Endometrium (tissue), 2 donors: ENCODE data around the gene SUSD4.

ENCODE experiments used
- FAIRE-seq: peaks from 2 replicates; lab custom pipeline; 2012; peaks lifted over from hg19 to GRCh38; lab: Jason Lieb, UNC
- donor health status: control.
- donor health status: control.

The SUSD4 gene

GRCh38 chr1:223248770-223249140, 115.2 kb downstream of the SUSD4 start:
- no peak for FAIRE-seq

DNA sequence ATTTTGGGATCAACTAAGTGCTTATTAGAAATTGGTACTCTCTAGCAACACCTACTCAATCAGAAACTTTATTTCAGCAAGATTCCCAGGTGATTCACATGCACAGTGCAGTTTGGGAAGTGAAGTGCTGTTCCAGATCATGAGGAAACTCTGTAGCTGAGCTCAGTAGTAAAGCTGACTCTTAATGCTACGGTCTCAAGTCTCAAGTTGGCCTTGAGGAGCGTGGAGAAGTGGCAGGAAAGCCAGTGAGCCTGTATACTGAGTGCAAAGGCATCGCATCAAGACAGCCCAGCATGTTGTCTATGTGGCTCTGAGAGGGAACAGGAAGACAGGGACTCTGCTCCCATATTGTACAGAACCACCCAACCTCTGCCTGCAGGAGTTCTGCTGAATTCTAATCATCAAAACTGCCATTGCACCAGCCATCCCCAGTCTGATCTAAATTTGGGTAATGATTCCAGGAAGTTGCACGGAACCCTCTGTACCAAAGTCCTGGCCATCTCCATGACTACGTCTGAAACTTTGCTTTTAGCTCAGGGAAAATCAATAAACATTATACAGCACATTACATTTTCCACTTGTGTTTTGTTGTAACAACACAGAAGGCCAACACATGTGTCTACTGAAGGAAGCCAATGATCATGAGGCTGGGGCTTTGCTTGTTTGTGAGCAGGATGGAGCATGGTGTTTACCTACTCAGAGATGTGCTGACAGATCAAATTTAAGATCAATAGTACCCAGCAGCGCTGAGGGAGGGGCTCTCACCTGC, 115.8 kb downstream of the SUSD4 start:
- no peak for FAIRE-seq

DNA sequence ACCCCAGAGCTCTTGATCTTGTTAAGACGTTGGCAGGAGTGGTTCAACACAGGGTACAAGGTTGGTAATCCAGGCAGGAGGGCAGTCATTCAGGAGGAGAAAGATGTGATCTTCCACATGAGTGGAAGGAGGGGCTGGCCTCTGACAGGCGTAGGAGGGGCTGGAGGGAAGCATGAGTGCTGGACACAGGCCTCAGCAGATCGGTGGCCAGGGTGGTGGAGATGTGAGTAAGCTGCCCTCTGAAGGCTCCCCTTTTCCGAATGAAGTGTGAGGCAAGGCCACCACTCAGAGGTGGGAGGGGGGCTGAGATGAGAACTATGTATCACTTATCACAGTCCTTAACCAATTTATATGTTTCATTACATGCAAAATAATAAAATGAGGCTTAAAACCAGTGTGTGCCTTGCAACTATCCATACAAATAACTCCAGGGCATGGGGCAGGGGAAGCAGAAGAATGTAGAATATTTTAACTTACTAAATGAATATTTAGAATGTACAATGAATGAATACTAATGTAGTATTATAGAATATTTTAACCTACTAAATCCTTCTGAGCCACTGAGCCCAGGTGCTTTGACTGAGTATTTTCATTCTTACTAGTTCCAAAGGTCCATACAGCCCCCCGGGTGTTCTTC, 117.4 kb downstream of the SUSD4 start:
- no peak for FAIRE-seq

- FAIRE-seq, result no peak
Measured at GRCh38 chr1:223245983-223246382, 118.0 kb downstream of the SUSD4 start.

DNA sequence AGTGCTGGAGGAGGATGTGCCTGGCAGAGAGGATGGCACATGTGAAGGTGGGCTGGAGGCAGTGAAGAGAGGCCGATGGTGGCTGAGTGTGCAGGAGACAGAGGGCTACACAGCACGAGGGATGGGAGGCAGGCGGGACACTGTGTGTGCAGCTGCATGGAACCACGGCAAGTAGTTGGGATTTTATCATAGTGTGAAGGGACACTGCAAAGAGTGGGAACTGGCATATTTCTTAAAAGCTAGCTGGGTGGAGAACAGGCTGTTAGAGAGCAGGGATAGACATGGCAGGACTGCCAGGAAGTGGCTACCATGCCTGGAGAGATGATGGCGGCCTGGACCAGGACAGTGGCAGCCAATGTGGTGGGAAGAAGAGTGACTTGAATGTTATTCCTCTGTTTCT, 118.6 kb downstream of the SUSD4 start:
- FAIRE-seq, result no peak

- FAIRE-seq, result no peak
Measured at GRCh38 chr1:223244366-223245103, 119.4 kb downstream of the SUSD4 start.

GRCh38 chr1:223243441-223244050, 120.4 kb downstream of the SUSD4 start:
- FAIRE-seq, result no peak

- no peak for FAIRE-seq
Measured at GRCh38 chr1:223242971-223243370, 121.0 kb downstream of the SUSD4 start.

DNA sequence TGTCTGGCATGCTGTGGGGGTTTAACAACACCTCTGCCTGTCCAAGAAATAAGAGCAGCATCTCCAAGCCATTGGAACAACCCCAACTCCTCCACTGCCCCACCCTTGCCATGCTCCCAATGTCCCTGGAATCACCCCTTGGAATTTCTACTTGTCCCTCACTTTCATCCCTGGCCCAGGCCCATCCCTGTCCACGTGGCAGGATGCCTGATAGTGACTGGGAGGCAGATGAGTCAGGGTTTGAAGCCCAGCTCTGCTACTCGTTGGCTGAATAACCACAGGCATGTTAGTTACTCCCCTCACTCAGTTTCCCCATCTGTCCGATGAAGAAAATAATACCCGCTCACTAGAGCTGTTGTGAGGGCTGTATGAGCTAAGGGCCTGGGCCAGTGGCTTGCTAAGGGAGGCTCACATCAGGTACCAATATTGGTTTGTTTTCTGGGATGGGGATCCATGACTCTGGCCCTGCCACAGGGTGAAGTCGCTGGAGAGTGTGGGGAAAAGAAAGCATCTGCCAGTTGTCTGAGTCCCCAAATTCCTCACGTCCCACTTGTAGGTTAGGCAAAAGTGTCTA, 121.5 kb downstream of the SUSD4 start:
- no peak for FAIRE-seq

- no peak for FAIRE-seq
Measured at GRCh38 chr1:223240122-223240521, 123.9 kb downstream of the SUSD4 start.

DNA sequence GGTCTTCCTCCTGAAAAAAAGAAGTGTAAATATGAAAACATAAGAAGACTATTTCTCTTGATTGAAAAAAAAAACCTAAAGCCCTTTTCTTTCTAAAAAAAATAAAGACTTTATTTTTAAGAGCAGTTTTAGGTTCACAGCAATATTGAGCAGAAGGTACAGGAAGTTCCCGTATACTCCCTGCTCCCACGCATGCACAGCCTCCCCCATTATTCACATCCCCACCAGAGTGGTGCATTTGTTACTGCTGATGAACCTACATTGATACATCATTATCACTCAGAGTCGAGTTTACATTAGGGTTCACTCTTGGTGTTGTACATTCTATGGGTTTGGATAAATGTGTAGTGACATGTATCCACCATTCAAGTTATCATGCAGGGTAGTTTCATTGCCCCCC, 128.9 kb downstream of the SUSD4 start:
- no peak for FAIRE-seq

GRCh38 chr1:223234534-223234933, 129.4 kb downstream of the SUSD4 start:
- FAIRE-seq, result no peak

DNA sequence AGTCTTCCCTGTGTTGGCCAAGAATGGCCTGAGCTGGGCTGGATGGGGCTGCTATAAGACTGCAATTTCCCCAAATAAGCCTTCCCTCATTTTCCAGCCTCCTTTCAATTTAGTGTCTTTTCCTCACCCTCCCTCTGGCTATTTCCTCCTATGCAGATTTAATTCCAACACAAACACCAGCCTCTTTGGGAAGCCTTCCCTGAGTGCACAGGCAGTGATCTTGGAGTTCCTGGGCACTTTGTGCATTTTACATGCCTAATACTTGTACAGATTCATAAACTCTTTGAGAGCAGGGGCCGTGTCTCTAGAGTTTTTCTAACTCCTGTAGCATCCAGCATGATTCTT, 129.8 kb downstream of the SUSD4 start:
- no peak for FAIRE-seq

DNA sequence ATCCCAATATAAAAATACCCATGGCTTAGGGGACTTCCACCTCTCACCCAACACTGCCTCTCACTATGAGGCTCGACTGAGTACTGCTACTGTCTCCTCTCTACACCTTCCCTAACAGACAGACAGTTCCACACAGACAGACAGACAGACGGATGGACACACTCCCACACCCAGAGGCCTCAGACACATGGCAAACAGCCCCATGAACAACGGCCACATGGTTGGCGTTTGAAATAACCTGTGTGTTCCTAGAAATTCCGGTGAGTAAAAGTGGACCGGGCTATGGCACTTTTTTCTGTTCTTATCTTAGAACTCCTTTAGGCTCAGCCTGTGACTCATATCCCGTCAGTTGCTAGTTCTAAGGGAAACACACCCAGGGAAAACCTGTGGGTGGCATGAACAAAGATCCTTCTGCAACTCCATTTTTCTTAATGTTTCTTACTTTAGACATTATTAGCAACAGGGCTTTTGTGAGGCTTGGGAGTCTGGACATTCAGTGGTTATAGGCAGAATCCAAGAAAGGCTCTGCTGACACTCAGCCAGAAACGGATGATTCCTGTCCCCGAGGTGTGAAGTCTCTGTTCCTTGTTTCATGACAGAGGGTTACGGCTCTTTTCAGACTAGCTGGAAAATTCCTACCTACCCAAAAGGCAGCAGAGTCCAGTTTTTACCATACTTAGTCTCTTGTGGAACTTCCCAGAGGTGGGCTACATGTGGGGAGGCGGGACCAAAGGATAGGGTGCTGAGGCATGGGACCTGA, 130.4 kb downstream of the SUSD4 start:
- no peak for FAIRE-seq

DNA sequence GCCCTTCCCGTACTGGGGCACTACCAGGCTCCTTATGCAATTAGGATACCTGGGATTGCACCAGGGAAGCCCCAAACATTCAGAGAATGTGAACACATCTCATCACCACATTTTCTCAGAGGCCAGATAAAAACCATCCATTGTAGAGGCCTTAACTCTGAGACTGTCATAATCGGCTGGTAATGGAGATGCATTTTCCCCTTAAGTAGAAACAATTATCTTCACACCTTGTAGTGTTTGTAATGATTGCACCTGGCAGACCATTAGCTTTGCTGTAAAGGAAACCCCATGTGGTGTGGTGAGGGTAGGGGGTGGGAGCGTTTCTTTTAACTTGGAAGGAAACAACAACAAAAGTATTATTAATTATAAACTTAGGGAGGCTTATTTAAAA, 131.0 kb downstream of the SUSD4 start:
- no peak for FAIRE-seq

GRCh38 chr1:223231581-223231980, 132.4 kb downstream of the SUSD4 start:
- no peak for FAIRE-seq

GRCh38 chr1:223231011-223231572, 132.9 kb downstream of the SUSD4 start:
- no peak for FAIRE-seq

- FAIRE-seq, result no peak
Measured at GRCh38 chr1:223230161-223230881, 133.7 kb downstream of the SUSD4 start.

DNA sequence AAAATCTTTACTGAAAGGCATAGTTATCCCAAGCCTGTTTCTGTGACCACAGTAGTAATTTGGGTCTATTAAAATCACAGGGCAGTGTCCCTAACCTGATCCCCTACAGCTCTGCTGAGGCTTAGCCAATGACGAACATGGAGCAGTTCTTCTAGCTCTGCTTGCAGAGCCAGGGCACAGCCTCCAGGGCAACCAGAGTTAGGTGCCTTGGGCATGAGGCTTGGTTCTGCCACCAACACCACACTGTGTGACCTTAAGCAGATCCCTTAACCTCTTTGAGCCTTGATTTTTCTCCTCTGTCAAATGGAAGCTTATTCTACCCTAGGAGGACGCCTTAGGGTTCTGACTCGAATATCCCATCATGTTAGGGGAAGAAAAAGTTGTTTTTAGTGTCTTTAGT, 134.2 kb downstream of the SUSD4 start:
- FAIRE-seq, result no peak

GRCh38 chr1:223228931-223229528, 134.9 kb downstream of the SUSD4 start:
- FAIRE-seq, result no peak
